NCI-H2196 treated with DMSO at 0.1 percent for 48 hours (cell line): Measurements from ENCODE around the gene FAM187B.
"Not testable (repeated sequence)": the region's sequence is repeated elsewhere in the genome, so short reads cannot be mapped to it uniquely, and the experiment has no call there.

Source experiments
- DNase-seq: peaks from one replicate; lab custom pipeline; 2025; ENCODE audit not compliant: unreplicated experiment; lab: John Stamatoyannopoulos, UW

Gene FAM187B

DNA sequence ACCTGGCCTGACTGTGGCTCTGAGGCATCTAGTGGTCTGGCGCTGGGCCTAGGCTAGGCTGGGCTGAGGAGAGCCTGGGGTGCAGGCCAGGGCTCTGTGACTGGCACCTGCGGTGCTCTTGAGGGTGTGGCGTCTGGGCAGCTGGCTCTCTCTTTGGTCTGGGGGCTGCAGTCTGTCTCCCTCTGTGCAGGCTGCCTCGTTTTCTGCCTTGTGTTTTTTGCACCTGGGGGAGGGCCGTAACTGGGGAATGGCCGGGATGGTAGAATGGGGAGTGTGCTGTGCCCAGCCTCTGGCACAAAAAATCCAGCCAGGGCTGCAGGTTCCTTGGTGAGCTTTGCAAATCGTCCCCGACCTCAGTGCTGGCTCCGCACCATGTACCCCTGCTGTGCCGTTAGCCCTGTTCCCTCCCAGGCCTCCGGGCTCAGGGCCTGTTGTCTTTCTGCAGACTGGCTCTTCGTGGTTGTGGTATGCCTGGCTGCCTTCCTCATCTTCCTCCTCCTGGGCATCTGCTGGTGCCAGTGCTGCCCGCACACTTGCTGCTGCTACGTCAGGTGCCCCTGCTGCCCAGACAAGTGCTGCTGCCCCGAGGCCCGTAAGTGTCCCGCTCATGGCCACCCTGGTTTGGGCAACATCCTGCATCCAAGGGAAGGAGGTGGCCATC lies 33.7 kb upstream of the FAM187B start:
- no peak for DNase-seq

DNA sequence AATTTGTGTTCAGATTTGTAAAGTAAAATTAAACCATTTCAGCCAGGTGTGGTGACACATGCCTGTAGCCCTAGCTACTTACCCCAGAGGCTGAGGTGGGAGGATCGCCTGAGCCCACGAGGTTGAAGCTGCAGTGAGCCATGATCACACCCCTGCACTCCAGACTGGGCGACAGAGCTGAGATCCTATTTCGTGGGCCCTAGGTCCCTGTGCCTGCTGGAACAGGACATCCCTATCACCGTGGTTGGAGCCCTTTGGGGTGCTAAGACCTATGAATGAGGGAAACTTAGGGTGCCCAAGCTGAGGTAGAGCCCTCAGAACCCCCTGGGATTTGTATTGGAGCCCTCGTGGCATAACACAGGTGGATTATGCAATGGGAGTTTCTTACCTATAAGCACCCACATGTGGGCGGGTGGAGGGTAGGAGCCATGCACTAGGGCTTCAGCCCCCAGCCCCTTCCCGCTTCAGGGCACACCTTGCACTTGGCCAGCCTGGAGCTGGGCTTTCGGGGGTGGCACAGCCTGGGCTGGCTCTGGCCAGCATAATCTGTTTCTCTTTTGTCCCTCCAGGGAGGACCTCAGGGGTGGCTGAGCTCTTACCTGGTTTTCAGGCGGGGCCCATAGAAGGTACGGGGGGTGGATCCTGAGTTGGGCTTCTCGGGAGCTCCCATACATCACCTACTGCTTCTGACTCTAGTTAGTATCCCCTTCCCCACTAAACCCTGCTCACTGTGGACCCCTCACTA lies 33.0 kb upstream of the FAM187B start:
- DNase-seq: no peak

DNA sequence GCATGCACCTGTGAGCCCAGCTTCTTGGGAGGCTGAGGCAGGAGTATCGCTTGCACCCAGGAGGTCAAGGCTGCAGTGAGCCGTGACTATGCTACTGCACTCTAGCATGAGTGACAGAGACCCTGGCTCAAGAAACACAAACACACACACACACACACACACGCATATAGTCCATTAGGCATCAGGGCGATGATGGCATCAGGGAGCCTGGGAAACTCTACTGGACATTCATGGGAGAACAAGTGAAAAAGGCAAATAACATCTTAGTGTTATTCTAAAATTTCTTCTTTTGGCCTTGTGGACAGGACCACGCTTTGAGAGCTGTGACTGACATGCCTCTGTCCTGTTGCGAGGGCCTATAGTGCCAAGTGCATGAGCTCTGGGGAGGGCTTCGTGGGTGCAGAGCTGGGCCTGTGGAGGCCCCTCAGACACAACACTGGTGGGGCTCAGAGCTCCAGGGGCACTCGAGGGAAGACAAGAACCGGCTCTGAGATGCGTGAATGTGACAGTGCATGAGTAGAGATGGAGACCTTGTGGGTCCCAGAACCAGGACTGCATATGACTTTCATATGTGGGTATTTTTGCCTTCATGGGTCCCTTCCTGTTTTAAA lies 32.3 kb upstream of the FAM187B start:
- DNase-seq: no peak

DNA sequence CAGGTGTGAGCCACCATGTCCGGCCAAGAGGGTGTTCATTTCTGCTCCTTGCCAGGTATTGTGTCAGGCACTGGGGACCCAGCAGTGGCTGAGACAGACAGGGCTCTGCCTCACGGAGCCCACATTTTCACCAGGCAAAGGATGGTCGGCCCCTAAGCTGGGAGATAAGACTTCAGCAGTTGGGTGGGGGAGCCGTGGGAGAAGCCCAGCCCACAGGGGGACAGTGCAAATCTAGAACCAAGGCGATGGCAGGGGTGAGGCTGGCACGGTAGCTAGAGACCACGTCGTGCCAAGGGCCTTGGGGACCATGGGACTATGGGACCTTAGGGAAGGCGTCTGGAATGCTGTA lies 28.5 kb upstream of the FAM187B start:
- DNase-seq: no peak

DNA sequence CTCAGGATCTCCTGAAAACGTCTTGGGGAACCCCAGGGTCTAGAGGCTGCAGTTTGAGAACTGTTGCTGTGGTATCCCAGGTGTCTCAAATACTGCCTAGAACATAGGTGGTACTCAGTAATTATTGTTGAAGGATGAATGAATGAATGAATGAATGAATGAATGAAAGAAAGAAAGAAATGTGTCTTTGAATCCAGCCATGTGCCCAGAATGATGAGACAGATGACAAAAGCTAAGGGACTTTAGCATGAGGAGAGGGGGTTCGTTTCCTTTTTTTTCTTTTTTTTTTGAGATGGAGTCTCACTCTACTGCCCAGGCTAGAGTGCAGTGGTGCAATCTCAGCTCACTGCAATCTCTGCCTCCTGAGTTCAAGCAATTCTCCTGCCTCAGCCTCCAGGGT lies 28.0 kb upstream of the FAM187B start:
- DNase-seq: no peak

DNA sequence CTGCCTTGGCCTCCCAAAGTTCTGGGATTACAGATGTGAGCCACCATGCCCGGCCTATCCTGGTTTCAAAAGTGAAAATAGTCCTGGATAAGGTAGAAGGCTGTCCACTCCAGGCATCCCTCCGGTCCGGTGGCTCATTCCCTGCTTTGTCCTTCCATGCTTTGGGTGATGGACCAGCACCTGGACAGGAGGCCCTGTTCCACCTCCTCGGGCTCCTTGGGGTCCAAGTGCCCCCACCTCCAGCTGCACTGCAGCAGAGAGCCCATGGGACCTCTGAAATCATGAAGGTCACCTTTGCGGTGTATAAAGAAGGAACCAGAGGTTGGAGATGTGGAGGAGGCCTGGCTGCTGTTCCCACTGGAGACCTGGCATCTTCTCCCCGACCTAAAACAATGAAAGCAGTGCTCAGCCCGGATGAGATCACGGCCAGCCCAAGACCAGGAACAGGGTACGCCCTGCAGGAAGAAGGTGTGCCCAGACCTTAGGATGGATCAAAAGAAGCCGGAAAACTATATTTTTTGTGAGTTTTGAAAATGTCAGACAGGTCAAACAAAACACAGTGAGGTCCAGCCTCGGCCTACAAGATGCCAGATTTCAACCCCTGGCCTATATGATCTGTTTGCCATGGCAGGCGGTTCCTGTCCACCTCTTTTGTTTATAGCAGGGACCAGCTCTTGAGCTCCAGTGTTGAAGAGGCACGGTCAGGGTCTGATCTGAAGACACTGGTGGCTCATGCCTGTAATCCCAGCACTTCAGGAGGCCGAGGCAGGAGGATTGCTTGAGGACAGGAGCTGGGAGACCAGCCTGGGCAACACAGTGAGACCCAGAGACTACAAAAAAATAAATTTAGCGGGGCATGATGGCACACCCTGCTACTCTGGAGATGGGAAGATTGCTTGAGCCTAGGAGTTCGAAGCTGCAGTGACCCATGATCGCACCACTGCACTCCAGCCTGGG lies 26.1 kb upstream of the FAM187B start:
- DNase-seq: no peak

DNA sequence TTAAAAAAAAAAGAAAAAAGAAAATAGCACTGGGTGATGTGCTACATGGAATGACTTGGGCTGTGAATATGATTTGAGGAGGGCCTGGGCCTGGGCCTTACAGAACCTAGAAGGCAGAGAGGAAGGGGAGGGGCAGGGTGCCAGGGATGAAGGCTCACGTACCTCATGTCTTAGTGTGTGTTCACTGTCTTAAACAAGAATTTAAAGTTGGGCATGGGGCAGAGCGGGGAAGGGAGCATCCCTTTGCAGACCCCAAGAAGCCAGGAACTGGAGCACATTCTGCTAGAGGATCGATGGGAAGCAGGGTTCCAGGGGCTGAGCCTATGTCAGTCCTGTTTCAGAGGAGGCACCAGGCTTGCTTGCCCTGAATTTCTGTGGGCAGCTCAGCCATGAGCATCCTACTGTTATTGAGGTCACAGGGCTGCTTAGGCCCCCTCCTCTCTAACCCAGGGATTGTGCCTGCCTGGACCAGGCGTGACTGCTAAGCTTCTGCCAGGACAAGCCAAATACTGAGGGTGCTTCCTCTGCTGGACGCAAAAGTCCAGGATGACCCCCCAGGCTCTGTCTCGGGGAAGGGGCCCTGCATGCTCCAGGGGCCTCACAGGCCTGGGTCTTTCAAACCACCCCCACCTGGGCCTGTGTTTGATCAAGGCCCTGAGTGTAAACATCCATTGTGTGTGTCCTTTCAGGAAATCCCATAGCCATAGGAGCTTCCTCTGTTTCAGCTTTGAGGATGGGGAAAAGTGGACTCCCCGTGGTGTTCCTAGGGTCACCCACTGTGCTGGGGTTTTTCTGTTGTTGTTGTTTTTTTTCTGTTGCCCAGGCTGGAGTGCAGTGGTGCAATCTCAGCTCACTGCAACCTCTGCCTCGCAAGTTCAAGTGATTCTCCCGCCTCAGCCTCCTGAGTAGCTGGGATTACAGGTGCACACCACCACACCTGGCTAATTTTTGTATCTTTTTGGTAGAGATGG lies 25.1 kb upstream of the FAM187B start:
- no peak for DNase-seq

DNA sequence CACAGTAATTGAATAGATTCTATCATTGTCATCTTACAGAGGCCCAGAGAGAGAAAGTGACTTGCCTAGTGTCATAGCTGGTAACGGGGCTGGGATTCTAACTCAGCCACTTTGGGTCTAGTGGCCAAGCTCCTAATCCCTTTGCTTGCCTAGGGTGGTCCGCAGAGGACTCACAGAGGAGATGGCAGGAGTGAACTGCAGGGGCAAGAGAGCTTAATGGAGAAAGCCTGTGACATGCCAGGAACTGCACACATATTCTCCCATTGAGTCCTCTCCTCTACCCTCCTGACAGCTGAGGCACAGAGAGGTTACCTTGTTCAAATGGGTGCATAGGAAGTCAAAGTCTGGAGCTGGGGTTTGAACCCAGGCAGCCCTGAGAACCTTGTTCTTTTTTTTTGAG lies 22.9 kb upstream of the FAM187B start:
- DNase-seq: no peak

DNA sequence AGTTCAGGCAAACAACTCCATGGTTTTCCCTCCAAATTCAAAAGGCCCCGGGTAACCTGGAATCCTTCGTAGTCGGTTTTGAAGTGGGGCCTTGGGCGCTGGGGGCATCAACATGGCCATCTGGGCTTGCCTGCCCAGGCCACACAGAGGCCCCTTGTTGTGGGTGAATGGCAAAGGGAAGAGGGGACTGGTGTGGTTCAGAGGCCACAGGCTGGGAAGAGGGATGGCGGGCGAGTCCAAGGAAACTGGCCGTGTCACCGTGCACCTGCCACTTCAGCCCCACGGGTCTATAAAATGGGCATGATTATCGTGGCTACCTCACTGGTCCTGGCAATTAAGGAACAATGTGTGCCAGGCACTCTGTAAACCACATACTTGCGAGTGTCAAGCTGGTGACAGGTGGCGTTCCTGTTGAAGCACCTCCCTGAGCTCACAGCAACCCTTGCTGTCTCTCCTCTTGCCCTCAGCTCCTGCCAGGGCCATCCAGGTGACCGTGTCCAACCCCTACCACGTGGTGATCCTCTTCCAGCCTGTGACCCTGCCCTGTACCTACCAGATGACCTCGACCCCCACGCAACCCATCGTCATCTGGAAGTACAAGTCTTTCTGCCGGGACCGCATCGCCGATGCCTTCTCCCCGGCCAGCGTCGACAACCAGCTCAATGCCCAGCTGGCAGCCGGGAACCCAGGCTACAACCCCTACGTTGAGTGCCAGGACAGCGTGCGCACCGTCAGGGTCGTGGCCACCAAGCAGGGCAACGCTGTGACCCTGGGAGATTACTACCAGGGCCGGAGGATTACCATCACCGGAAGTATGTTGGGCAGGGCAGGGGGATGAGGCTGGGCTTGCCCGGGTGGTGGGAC lies 21.5 kb upstream of the FAM187B start:
- no peak for DNase-seq

DNA sequence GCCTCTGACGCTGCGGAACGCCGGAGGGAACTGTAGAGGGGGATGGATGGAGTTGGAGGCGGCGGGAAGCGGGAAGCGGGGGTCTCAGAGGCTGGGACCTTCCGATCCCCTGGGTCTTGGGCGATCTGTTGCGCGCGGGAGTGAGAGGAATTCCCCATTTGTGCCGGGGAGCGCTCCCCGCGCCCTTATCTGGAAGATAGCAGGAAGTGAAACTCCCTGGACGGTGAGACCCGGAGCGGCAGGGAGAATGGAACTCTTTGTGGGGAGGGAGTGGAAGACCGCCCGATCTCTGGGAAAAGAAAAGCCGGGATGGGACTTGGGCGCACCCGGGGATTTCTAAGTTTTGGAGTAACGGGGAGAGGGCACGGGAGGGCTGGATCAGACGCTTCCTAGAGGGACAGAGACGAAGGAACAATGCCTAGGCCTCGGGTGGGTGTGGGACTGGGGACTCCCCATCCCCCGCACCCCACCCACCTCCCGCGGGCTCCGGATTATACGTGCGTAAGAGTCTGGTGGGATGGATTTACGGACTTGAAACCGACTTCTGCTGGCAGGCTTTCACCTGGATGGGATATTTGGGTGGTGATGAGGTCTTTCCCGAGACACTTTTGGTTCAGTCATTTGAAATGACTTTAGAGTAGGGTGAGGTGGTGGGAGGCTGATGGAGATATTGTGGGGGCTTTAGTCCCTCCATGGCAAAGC lies 20.8 kb upstream of the FAM187B start:
- DNase-seq: no peak

DNA sequence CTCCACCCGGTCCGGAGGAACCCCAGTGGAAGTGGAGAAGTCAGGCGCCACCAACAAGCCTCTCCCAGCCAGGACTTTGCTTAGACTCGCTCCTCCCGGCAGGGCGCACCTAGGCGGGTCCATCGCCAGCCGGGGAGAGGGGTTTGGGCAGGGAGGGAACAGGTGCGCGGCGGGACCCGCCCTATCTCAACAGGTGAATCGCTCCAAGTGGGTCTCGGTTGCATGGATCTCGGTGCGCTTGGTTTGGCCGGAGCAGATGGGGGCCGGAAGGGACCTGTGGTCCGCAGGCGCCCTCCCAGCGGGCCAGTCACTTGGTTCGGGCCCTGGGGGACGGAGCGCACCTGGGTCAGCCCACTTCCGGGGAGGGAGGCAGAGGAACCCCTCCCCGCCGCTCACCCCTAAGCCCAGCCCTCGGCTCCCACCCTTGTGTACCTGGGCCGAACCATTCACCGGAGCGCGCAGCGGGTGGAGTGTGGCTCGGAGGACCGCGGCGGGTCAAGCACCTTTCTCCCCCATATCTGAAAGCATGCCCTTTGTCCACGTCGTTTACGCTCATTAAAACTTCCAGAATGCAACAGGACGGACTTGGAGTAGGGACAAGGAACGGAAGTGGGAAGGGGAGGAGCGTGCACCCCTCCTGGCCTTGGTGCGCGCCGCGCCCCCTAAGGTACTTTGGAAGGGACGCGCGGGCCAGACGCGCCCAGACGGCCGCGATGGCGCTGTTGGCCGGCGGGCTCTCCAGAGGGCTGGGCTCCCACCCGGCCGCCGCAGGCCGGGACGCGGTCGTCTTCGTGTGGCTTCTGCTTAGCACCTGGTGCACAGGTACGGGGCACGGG lies 20.0 kb upstream of the FAM187B start, which contains the start of gene LSR:
Gene LSR (plus strand): TSS at position 693 of the 836 bp plus-strand sequence. CDS start 21 bp downstream, at position 714.
- peak; percentile 96 for DNase-seq

DNA sequence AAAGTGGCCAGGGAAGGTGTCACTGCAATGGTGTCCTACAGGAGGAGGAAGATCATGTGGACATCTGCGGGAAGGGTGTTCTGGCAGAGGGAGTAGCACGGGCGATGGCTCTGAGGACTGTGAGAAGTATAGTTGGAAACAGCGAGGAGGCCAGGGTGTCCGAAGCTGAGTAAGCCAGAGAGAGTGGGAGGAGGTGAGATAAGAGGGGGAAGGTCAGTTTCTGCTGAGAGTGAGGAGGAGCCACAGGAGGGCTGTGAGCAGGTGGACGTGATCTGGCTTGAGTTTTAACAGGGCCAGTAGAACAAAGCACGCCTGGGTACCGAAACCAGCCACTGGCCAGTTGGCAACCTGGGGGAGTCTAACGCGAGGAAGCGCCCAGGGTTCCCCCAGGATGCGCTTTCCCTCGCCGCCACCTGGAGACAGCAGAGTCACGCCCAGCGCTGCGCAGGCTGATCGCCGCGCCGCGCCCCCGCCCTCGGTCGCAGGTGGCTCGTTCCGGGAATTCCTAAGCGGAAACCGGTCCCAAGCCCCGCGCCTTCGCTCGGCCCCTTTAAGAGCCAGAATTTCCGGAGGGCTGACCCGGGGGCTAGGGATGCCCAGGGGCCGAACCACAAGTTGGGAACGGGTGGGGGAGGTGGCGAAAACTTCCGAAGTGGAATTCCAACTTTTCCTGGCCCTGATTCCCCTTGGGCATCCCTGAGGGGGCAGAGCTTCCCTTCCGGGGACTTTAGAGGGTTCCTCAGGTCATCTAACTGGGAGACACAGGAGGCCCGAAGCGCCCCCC lies 19.2 kb upstream of the FAM187B start:
- peak; percentile 89 for DNase-seq

DNA sequence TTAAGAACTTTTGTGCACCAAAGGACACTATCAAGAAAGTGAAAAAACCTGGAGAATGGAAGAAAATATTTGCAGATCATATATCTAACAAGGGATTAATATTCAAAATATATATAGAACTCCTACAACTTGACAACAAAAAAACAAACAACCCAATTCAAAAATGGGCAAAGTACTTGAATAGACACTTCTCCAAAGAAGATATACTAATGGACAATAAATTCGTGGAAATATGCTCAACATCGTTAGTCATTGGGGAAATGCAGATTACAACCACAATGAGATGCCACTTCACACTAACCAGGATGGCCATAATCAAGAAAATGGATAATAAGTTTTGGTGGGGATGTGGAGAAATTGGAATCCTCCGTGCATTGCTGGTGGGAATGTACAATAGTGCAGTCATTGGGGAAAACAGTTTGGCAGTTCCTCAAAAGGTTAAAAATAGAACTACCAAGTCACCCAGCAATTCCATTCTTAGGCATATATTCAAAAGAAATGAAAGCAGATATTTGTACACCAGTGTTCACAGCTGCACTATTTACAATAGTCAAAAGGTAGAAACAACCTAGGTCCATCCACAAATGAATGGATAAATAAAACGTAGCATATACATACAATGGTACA lies 18.0 kb upstream of the FAM187B start:
- no peak for DNase-seq

DNA sequence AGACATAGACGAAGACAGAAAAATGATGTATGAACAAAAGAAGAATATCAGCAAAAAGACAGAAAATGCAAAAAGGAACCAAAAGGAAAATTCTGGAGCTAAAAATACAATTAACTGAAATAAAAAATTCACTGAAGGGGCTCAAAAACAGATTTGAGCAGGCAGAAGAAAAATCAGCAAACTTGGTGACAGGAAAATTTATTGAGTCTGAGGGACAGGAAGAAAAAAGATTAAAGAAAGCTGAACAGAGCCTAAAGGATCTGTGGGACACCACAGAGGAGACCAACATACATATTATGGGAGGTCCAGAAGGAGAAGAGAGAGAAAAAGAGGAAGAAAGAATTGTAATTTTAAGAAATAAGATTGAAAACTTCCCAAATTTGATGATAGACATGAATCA lies 12.9 kb upstream of the FAM187B start:
- no peak for DNase-seq

DNA sequence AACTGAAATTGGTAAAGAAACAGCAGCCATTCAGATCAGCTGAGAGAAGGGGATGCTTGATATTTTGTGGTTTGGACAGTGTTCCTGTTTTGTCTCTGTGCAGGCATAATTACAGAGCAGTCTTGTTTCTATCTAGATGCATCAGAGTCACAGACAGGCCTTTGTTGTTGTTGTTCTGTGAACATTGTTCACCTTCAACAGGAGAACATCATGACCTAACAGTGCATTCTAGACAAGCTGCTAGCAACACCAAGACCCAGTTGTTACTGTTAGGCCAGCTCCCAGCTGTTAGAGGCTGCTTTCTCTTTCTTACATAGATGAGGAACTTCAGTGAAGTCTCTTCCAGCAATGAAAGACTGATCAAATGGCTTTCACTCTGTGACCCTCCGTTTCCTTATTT lies 11.8 kb upstream of the FAM187B start:
- no peak for DNase-seq

DNA sequence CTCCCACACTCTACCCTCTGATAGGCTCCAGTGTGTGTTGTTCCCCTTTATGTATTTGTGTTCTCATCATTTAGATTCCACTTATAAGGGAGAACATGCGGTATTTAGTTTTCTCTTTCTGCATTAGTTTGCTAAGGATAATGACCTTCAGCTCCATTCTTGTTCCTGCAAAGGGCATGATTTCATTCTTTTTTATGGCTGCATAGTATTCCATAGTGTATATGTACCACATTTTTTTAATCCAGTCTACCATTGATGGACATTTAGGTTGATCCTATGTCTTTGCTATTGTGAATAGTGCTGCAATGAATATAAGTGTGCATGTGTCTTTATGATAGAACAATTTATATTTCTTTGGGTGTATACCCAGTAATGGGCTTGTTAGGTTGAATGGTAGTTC lies 11.1 kb upstream of the FAM187B start:
- DNase-seq: not testable (repeated sequence)
